ENCODE measurements around the gene SEC61B. TPM values are rescaled to one million over a fixed set of nuclear protein-coding genes. Genes with fewer than 3 reads are reported as not detected.

SEC61B gene
- total and polyA plus RNA-seq, 2 experiments from 2014 or later, result 133 to 602 TPM

- DNase-seq (ENCODE audit: low spot score) (no peak), ATAC-seq (peak; percentile 39; the same call in 2 of the 3 replicates)
- H3K4me3 Mint-ChIP-seq, result no peak overlapping the region
- Histone ChIP-seq H4K20me1 (replicated peaks; ENCODE audit: insufficient read depth) (no peaks in the 10 kb centered on the region), H3K4me3 (no peak overlapping the region), H3F3A (replicated peaks; ENCODE audit: low read depth) (no peaks in the 10 kb centered on the region), H3K36me3 (ENCODE audit: insufficient read depth) (no peaks in the 10 kb centered on the region), H3K9me2 (ENCODE audit: insufficient read depth) (peaks cover 5% of the 10 kb centered on the region), H2AFZ (peak overlapping the region; percentile 87; the same call in 1 of the 2 replicates), H3K4me1 (ENCODE audit: insufficient read depth) (peaks cover 4% of the 10 kb centered on the region; the same call in 1 of the 2 replicates), H3K27me3 (ENCODE audit: insufficient read depth) (no peaks in the 10 kb centered on the region), H3K27ac (ENCODE audit: low read depth) (no peak overlapping the region), H3K4me2 (peak overlapping the region; percentile 38; the same call in 1 of the 2 replicates), H3K79me2 (replicated peaks; ENCODE audit: insufficient read depth) (no peaks in the 10 kb centered on the region)
- H3K27ac Mint-ChIP-seq, result peak overlapping the region; percentile 25; the same call in 1 of the 2 replicates
- H3K4me1 Mint-ChIP-seq, result peaks cover 33% of the 10 kb centered on the region
- TF ChIP-seq REST (IDR thresholded peaks at IDR 0.05; ENCODE audit: unreplicated experiment) (no peak), CREB1 (CRISPR knock-in tag; IDR thresholded peaks at IDR 0.05; ENCODE audit: low read depth) (no peak), ZNF114 (CRISPR knock-in tag; IDR thresholded peaks at IDR 0.05) (no peak), POLR2AphosphoS5 (IDR thresholded peaks at IDR 0.05; ENCODE audit: low read depth) (no peak), CTCF (conservative IDR thresholded peaks at IDR 0.05; ENCODE audit: low read depth in 2 of 2) (no peak), EZH2 (IDR thresholded peaks at IDR 0.05; ENCODE audit: low read depth, unreplicated experiment) (no peak), ETS1 (IDR thresholded peaks at IDR 0.05) (no peak), ZNF462 (CRISPR knock-in tag; IDR thresholded peaks at IDR 0.05) (no peak)
- no peaks in the 10 kb centered on the region for H3K36me3 Mint-ChIP-seq (ENCODE audit: low read depth)
- no peaks in the 10 kb centered on the region for H3K9me3 Mint-ChIP-seq
- H3K27me3 Mint-ChIP-seq (ENCODE audit: insufficient read depth, low read depth, poor library complexity), result peaks cover 2% of the 10 kb centered on the region
These were observed 45.5 kb upstream of the SEC61B start for GRCh38 chr9:99176527-99177013.
